GM19239 (cell line): Measurements from ENCODE around the gene SASH3.

Source experiments
- DNase-seq: peaks from one replicate; pipeline ENCODE4 v3.0.0; 2011; ENCODE audit warnings: low spot score; ENCODE audit not compliant: insufficient read length
- FAIRE-seq: peaks from 2 replicates; lab custom pipeline; 2011; peaks lifted over from hg19 to GRCh38; lab: Jason Lieb, UNC

Gene SASH3

DNA sequence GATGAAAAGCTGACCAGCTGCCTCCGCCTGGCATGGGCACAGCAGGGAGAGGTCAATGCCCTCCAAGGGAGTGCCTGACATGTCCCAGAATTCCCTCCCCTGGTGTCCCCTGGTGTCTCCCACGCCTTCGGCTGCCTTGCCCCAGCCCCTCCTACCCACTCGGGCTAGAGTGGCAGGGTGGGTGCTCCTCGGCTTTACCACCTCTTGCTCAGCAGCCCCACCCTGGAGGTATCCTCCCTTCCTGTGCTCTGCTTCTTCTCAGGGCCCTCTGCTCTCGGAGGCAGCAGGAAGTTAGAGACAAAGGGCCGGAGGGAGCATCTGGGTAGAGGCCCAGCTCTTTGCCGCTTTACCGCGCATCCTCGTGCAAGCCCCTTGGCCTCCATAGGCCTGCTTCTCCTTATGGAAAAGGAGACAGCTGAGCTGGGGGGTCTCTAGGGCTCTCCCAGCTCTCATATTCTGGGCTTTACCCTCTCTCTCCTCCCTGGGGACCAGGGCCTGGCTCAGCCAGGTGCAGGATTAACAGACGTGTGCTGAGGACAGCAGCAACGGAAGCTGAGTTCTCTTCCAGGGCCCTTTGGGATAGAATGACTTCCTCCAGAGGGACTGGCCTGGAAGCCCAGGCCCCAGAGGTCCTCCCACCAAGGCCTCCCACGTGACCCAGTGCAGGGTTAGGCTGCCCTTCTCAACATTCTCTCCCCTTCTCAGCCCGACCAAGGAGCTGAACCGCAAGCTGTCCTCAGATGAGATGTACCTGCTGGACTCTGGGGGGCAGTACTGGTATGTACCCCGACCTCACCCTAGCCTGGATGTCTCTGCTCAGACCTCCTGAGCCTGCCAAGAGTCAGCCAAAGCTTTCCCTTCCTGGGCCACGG, 23.7 kb upstream of the SASH3 start:
- FAIRE-seq: peak; percentile 93

DNA sequence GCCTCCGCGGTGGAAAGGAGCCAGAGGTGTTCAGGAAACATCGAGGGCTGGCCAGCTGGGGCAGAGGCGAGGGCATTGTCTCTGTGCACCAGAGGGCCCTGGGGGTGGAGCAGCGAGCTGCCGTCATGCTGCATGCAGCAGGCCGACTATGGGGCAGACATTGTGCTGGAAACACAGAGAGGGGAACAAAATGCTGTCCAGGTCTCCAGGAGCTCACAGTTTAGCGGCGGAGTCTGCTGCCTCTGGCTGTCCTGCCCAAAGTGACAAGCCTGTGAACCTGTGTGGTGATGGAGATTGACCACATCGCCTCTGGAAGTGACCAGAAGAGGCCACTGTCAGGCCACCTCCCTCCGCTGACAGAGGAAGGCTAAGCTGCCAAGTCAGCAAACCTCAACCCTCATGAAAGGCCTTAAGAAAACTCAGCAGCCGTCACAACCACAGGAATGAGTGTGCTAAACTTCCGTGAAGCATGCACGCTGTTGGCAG, 20.1 kb upstream of the SASH3 start:
- FAIRE-seq (peak; percentile 98), DNase-seq (no peak)

More for the DNA sequence above, 23.7 kb upstream of the SASH3 start:
- DNase-seq: no peak

DNA sequence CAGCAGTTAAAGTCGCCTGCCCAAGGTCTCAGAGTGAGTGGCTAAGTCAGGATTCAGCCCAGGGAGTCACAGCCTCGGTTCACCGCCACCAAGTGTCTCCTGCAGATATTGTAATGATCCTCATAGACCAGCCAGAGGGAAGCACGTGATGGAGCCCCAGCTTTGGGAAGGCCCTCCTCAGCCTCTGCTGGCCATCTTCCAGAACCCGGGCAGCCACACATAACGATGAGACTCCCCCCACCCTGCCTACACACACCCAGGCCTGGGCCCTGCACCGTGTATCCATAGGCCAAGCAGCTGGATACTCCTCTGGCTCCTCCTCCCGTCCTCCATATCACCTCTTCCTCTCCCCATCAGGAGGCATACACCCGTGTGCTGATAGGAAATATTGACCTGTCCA, 19.6 kb upstream of the SASH3 start:
- no peak for FAIRE-seq

DNA sequence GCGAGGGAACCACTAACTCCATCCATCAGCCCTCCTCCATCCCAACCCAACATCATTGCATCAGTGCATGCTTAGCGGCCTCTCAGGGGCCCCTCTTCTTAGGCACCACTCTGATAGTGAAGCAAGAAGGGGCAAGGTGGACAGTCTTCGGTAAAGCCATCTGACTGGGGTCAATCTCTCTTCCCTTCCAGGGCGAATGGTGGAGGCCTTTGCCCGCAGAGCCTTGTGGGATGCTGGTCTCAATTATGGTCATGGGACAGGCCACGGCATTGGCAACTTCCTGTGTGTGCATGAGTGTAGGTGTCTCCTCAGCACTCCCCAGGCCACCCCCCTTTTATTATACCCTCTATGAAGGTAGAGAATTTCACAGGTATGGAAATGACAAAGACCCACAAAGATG, 18.8 kb upstream of the SASH3 start:
- no peak for DNase-seq
- FAIRE-seq: no peak

More for the DNA sequence above, 19.6 kb upstream of the SASH3 start:
- no peak for DNase-seq

DNA sequence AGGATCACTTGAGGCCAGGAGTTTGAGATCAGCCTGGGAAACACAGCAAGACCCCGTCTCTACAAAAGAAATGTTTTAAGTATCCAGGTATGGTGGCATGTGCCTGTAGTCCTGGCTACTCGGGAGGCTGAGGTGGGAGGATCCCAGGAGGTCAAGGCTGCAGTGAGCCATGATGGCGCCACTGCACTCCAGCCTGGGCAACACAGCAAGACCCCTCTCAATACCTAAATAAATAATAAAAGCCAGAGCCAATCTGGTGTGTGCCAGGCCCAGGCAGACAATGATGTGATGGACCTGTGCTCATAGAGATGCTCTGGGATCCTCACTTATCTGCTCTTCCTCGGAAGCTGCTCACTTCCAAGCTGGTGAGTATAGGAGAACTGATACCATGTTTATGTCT, 18.2 kb upstream of the SASH3 start:
- peak; percentile 66 for FAIRE-seq
- no peak for DNase-seq

DNA sequence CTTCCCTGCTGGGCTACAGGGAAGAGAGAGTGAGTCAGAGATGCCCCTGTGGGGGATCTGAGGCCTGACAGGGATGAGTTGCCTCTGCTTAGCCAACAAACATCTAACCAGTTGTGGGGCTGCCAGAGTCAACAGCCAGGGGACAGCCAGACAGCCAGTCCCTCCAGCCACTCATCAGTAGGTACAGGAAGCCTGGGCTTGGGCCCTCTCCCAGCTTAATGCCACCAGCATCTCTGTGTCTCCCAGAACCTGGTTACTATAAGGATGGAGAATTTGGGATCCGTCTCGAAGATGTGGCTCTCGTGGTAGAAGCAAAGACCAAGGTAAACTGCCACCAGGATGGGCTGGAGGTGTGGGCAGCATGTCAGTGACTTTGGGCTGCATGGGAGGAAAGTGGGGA, 17.3 kb upstream of the SASH3 start:
- FAIRE-seq (no peak), DNase-seq (no peak)

DNA sequence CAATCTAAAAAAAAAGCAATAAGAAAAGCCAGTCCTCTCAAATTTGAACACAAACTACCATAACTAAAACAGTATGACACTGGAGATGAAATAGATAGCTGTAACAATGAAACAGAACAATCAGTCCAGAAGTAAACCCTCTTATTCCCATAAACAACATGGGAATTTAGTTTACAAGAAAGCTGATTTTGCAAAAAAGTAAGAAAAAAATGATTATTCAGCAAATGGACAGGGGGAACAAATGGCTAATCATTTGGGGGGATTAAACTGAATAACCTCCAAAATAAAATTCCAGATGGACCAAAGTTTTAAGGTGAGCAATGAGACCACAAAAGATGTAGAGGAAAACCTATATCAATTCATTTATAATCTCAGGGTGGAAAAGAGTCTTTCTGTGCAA, 16.1 kb upstream of the SASH3 start:
- DNase-seq (no peak), FAIRE-seq (peak; percentile 89)

DNA sequence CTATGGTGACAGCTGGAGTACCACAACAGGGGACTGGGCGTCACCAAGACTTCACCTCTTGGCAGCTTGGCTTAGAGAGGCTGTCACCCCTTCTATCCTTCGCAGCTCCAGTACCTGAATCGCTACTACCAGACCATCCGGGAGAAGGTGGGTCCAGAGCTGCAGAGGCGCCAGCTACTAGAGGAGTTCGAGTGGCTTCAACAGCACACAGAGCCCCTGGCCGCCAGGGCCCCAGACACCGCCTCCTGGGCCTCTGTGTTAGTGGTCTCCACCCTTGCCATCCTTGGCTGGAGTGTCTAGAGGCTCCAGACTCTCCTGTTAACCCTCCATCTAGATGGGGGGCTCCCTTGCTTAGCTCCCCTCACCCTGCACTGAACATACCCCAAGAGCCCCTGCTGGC, 11.6 kb upstream of the SASH3 start:
- no peak for DNase-seq
- no peak for FAIRE-seq

DNA sequence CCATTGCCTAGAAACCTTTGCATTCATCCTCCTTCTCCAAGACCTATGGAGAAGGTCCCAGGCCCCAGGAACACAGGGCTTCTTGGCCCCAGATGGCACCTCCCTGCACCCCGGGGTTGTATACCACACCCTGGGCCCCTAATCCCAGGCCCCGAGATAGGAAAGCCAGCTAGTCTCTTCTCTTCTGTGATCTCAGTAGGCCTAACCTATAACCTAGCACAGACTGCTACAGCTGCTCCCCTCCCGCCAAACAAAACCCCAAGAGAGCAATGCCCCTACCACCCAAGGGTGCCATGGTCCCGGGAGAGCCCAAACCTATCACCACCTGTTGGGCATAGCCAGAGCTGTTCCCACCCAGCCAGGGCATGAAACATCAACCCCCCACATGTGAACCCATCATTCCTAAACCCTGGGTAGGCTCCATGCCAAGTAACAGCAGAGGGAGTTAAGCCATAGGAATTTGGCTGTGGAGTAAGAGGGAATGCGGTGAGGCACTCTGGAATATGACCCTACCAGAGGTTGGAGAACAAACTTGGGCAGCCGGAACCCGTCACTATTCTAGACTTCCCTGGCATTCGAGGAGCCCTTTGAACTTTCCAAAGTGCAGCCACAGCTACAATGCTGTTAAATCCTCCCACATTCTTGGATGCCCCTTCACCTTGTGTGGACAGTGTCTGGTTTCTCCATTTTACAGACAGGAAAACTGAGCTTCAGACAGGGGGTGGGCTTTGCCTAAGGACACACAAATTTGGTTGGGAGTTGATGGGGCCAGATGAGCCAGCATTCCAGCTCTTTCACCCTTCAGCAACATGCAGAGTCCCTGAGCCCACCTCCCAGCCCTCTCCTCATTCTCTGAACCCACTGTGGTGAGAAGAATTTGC, 10.9 kb upstream of the SASH3 start:
- FAIRE-seq (no peak), DNase-seq (no peak)

DNA sequence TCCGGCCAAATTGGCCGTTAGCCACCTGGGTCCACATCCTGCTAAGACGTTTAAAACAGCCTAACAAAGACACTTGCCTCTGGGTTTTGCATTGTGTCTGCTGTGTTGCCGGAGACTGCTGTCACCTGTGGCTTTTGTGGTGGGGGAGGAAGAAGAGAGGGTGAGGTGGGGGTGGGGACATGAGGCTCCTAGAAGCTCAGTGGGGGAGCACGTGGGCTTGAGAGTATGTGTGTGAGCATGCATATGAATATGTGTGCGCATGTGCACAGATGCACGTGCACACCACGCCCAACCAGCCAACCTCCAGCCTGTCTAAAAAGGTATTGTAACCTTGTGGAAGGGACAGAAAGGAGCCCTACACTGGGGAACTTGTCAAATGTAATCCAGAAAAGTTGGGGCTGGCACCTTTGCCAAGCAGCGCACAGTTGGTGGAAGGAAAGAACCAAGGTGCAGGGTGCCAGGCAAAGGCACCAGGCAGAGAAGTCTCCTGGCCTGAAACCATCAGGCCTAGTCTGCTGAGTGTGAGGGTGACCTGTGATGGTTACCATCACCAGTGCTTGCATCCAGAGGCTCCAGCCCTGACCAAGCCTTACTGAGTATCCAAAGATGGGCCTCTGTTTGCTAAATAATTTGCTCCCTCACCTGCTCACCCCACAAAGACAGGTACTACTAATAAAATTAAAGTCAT, 10.1 kb upstream of the SASH3 start:
- FAIRE-seq (peak; percentile 100), DNase-seq (no peak)

DNA sequence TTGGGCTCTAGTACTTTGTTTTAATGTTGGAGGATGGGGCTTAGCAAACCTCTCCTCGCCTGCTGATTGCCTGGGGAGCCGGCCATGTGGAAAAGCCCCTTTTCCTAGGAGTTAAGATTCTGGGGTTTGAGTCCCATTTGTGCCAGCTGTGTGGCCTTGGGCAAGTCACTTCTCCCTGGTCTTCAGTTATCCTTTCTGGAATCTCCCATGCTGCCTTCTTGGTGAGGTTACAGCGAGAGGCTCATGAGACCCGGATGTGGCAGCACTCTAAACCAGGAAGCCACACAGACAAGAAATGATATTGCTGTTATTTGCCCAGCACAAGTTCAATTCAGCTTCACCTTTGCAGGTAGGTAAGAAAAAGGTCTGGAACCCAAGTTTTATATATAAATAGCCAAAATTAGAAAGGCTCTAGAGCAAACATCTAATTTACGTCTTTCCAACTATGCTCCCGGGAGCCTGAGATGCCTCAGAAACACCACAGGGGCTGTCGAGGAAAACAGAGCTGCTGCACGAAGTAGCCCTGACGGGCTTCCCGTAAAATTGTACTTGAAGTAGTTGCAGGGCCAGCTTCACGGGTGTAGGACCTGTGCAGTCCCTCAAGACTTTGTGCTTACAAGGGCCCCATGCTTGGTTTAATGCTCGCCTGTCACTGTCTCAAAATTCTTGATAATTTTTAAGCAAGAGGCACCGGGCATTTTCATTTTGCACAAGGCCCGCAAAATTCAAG, 8.3 kb upstream of the SASH3 start:
- no peak for DNase-seq
- FAIRE-seq: peak; percentile 94

DNA sequence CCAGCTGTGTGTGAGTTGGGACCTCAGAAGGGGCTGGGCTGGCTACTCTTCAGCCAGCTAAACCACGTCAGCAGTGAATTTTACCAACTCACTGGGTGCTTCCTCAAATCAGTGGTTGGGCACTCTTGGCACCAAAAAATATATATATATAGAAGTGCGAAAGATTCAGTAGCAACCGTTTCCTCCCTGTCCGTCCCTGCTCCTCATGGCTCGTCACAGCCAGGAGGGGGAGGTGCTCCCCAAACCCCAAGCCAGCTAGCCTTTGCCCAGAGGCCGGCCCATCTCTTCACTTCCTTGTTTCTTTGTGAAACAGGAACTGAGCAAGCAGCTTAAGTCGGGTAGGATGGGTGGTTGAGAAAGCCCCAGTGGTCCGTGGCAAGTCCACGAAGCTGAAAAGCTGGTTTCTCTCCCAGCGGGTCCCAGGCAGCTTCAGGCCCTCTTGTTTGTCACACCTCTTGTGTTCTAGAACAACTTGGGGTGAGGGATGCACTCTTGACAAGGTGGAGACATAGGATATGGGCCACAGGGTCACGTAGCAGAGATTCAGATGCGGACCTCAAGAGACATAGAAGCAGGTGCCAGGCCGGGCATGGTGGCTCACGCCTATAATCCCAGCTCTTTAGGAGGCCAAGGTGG, 6.8 kb upstream of the SASH3 start:
- DNase-seq: no peak
- FAIRE-seq: peak; percentile 99

DNA sequence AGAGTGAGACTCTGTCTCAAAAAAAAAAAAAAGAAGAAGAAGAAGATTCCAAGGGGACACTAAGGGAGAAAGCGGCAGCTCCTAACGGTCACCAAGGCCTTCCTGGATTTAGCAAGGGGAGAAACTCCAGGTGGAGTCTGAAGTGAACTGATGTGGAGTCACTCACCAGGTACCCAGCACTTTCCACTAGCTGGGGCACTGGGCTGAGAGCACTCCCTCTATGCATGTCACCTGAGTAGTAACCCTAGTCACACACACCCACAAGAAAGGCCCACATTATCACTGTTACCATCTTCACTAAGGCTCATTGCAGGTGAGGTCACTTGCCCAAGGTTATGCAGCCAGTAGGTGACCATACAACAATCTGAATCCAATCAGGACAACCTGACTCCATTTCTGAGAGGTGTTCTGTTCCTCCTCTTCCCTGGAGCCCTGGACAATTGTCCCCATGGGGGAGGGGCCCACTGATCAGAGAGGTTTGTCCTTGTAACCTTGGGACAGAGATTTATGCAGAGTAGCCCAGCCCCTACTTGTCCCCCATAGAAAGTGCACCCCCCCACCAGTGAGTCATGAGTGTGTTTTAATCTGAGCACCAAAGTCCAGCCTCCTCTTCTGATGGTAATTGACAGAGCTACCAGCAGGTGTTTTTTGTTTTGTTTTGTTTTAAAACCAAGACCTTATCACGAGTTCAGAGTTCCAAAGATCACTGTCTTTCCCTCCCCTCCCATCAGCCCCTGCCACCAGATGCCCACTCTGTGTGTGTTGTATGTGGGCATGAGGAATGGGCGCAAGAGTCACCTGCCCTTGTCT, 5.9 kb upstream of the SASH3 start:
- FAIRE-seq (peak; percentile 96), DNase-seq (no peak)

DNA sequence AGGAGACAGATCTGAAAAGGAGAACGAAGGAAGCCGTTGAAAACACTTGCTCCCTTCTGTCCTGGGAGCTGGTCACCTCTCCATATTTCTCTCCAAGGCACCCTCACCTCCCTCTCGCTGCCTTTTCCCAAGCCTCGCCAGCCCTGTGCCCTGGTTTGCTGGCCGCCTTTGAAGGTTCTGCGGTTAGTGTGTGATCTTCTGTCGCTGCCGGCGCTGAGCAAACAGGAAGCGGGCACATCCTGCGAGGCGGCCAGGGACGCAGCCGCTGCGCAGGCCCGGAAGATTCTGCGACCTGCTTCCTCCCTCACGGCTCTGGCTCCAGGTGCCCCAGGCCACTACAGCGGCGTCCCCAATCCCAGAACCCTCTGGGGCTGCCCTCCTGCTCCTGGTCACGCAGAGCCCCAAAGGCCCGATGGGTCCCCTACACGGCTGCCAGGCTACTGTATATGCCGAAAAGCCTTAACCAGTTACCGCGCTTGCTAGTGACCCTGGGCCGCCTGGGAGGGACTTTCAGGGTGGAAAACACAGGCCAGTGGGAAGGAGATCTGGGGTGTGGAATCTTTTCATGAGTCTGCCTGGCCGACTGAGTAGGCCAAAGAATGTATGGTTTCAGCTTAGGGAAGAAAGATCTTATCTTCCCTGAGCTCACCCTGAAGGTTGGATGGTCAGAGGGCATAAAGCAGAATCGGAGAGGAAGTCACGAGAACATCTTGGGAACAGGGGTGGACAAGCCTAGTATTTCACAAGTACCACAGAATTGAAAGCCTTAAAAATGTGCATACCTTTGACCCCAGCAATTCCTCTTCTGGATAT, 2.3 kb upstream of the SASH3 start:
- no peak for DNase-seq
- peak; percentile 100 for FAIRE-seq

DNA sequence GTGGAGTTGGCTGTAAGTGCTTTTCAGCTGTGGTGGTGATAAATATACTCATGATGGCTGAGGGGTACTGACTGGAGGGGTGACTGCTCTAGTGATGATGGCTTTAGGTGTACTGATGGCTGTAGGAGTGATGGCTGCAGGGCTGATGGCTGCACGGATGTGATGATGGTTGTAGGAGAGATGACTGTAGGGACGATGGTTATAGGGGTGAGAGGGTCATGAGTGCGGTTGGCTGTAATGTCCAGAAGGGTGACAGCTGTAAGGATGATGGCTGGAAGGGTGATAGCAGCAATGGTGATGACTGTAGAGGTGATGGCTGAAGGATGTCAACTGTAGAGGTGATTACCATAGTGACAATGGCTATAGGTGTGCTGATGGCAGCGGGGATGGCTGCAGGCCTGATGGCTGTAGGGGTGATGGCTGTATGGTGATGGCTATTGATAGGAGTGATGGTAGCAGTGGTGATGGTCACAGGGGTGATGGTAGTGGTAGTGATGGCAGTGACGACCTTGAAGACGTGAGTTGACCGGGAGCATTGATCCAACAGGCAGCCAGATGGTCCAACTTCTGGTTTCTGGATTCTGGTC, 570 bp upstream of the SASH3 start:
- FAIRE-seq (no peak), DNase-seq (no peak)

DNA sequence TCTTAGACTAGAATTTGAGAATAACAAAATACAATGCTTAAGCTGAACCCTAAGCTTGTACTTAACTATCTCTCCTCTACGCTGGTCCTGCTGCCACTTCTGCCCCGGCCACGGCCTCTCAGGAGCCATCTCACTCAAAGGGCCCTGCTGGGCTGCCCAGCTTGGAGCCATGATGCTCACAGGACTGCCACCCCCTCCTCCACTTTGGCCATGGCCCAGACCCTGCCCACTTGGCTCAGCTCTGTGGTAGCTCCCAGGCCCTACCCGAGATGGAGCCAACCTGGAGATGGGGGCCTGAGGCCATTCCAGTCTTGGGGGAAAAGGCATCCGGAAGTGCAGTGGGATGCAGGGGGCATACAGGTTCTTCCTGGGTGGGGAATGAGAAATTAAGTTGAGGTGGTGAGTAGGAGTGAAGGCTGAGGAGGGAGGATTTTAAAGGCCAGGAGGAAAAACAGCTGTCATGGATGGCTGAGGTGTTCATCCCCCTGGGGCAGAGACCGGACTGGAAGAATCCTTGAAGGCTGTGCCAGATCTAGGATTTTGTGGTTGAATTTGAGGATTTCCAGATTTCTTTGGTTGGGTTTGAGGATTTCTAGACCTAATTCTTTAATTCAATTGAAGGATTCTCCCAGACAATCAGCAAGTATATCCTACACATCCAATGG, 824 bp downstream of the SASH3 start:
- DNase-seq (no peak), FAIRE-seq (no peak)

DNA sequence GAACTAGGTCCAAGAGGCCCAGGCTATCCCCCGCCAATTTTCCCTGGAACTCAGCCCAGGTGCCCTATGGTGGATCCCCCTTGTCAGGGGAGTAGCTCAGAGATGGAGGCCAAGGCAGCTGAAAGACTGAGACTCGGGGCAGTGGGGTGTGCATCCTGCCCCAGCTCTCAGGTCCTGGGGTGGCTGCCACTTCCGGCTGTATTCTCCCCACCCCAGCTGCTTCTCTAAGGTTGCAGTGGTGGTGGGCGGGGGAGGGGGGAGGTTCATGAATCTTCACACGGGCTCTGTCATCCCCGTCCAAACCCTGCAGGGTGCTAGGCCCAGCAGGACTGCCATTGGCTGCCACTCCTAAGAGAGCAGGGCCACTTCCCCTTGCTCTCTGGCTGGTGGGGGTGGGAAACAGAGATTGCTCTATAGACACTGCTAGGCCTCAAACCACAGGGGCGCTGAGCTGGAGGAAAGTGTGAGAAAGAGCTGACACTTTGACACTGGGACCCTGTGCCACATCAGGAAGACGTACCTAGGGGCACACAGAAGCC, 1.5 kb downstream of the SASH3 start:
- DNase-seq (no peak), FAIRE-seq (peak; percentile 100)
